DMS79 treated with DMSO at 0.1 percent for 48 hours (cell line): ENCODE measurements around the gene CRHR2.

Source experiments
- DNase-seq: peaks from one replicate; lab custom pipeline; 2025; lab: John Stamatoyannopoulos, UW

The CRHR2 gene

DNA sequence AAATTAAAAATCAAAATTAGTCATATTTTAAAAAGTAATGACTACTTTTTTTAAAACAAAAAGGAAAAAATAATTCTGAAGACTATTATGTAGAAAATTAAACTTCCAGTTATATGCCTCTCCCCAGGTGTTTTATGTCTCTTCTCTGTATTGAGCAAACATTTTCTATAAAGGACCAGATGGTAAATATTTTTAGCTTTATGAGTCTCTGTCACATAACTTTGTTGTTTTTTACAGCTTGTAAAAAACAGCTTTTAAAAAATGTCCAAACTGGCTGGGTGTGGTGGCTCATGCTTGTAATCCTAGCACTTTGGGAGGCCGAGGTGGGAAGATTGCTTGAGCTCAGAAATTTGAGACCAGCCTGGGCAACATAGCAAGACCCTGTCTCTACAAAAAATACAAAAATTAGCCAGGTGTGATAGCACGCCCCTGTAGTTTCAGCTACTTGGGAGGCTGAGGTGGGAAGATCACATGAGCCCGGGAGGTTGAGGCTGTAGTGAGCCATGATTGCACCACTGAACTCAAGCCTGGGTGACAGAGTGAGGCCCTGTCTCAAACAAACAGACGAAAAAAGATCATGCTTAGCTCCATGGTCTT is 64.1 kb downstream of the CRHR2 start:
- DNase-seq = no peak

DNA sequence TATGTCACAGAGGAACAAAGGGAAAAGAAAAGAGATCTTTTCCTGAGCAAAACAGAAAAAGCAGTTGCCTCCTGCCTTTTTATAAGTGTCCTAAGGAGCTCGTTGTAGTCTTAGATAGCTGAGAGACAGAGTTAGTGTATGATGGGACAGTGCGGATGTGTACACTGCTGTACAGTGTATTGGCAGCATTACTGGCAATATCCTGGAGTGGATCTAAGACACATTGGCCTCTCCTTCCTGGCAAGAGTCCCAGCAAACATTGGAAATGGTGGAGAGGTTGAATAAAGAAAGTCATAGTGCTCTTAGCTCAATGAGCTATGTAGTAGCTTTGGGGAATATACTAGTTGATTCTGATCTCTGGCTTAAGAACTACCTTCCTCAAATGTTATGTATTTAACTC is 64.9 kb downstream of the CRHR2 start:
- DNase-seq = no peak

DNA sequence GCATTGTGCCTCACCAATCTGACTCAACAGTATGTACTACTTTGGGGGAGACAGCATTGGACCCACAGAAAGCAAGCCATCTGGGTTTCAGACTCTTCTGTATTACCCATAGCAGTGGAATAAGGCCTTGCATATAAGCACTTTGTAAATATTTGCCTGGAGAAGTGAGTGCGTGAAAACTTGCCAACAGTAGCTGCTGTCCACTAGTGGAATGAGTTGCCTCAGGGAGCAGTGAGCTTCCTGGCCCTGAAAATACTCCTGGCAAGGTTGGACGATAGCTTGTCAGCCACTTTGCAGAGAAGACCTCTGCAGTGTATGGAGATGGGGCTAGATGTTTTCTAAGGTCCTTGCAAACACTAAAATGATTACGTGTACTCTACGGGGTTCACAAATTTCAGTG is 65.9 kb downstream of the CRHR2 start:
- DNase-seq = no peak

DNA sequence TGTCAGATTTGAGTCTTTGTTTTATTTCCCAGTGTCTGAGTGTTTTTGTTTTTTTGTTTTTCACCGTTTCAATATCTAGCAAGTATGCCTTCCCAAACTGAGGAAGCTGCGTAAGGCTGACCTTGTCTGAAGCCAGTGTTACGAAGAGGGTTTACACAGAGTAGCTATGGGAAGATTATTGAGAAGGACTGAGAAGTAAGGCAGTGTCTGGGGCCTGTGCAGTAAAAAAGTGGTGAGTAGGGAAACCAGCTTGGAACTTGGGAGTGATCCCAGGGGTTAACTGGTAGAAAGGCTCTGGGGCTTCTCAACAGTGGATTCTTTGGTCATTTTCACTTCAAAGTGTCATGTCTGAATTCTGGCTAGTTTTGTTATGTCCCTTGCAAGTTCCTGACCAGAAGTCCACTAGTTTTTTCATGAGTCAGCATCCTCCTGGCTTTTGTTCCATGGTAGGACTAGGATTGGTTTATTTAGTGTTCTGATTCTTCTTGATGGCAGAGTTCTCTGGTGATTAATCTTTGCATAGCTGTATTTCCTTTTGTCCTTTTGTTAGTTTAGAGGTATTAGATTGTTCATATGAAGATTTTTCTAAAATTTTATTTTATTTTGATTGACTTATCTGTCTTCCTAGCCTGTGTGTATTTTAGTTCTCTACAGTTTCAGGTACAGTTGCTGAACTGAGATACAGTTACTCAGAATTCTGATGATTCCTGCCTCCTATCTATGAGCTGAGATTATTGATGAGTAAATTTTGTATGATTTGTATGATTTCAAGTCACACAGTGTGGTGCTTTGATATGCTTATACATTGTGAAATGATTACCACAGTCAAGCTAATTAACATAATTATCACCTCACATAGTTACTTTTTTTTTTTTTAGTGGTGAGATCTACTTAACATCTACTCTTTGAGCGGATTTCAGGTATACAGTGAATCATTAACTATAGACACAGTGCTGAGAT is 68.6 kb downstream of the CRHR2 start:
- no peak for DNase-seq

DNA sequence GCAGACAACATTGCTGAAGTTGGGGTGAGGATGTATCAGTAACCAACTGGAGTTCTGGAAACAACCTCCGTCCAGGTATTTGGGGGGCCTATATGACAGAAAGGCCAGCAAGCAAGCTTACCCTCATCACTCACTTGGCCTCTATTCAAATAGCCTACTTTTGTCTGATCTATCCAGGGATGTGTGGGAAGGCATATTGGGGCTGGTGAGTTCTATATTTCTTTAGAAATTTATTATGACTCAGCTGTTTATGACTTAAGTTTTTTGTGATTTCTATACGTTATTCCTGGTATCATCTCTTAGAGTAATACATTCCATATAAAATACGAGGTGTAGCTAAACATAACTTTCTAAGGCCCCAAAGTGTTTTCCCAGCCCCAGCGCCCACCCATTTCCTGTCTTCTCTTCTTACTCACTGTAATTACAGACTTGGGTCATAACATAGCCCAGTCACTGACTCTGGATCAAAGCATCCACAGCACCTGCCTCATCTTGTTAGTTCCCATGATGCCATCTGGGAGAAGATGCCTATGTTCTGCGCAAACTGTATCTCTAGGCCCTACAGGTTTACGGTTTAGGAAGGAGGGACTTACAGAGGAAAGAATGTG is 69.5 kb downstream of the CRHR2 start:
- DNase-seq = no peak

DNA sequence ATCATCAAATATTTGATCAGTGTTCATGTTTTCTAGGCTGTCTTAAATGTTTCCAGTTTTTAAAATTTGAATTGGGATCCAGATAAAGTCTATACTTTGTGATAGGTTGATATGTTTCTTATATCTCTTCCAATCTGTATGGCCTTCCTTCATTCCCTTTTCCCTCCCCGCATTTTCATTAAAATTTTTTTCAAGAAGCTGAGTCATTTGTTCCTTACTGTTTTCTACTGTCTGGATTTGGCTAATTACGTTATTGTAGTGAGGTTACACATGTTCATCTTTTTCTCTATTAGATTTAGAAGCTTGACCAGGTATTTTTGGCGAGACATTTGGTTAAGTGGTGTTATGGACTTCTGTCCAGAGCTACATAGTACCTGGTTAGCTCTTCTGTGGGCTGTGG is 76.4 kb downstream of the CRHR2 start:
- DNase-seq = no peak

DNA sequence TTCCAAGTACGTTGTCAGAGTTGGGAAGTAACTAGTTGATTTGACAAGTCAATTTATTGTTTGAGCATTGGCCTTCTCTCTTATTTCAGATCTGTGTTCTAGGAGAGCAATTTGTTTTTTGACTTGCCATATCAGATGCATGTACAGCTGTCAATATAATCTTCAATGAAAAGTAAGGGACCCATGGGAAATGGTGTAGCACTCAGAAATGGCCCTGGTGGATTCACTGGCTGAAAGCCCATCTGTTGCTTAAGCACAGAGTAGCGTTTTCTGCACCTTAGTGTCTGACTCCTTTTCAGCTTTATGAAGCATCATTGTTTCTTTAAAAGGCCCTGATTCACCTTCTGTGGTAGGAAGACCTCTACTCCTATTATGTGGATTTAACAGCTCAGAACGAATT is 77.4 kb downstream of the CRHR2 start:
- no peak for DNase-seq
